Parathyroid adenoma (tissue), 2 donors: ENCODE measurements around the gene CGN.

Experiments
- H2AFZ ChIP-seq: fragments of 300-600 bp; sonication (generic); one replicate; pipeline ENCODE4 v1.7.0; 2017; ENCODE audit warnings: antibody characterized with exemption, mild to moderate bottlenecking
- H3K27ac ChIP-seq: fragments of 300-600 bp; sonication (generic); one replicate; pipeline ENCODE4 v1.7.0; 2017
- H3K27me3 ChIP-seq: fragments of 300-600 bp; sonication (generic); one replicate; pipeline ENCODE4 v1.7.0; 2017; ENCODE audit warnings: low read length; ENCODE audit not compliant: control insufficient read depth, insufficient read depth
- H3K36me3 ChIP-seq: fragments of 300-600 bp; sonication (generic); one replicate; pipeline ENCODE4 v1.7.0; 2017; ENCODE audit warnings: low read length; ENCODE audit not compliant: control insufficient read depth, insufficient read depth
- H3K4me1 ChIP-seq: fragments of 300-600 bp; sonication (generic); one replicate; pipeline ENCODE4 v1.7.0; 2017; ENCODE audit warnings: control low read depth
- H3K4me2 ChIP-seq: fragments of 300-600 bp; sonication (generic); one replicate; pipeline ENCODE4 v1.7.0; 2017; ENCODE audit warnings: low read length
- H3K4me3 ChIP-seq: fragments of 300-600 bp; sonication (generic); one replicate; pipeline ENCODE4 v1.7.0; 2017; ENCODE audit warnings: low read depth, low read length
- H3K79me2 ChIP-seq: fragments of 300-600 bp; sonication (generic); one replicate; pipeline ENCODE4 v1.7.0; 2017; ENCODE audit warnings: control low read depth
- H3K9ac ChIP-seq: fragments of 300-600 bp; sonication (generic); one replicate; pipeline ENCODE4 v1.7.0; 2017; ENCODE audit warnings: mild to moderate bottlenecking
- H3K9me3 ChIP-seq: fragments of 300-600 bp; sonication (generic); one replicate; pipeline ENCODE4 v1.7.0; 2017; ENCODE audit warnings: low read length; ENCODE audit not compliant: control insufficient read depth
- TF ChIP-seq, protein P1 (sequence below): fragments of 300-600 bp; sonication (generic); IDR thresholded peaks from one replicate; pipeline ENCODE4 v1.7.0; 2017; ENCODE audit warnings: antibody characterized with exemption, mild to moderate bottlenecking
- donor health status: primary hyperparathyroidism.

CGN gene

DNA sequence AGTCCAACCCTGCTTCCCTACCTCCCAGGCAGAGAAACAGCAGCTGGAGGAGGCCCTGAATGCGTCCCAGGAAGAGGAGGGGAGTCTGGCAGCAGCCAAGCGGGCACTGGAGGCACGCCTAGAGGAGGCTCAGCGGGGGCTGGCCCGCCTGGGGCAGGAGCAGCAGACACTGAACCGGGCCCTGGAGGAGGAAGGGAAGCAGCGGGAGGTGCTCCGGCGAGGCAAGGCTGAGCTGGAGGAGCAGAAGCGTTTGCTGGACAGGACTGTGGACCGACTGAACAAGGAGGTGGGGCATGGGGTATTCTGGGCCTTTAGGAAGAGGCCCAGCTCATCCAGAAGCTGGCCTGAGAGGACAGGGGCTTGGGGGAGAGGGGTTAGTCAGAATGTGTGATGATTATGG is 19.3 kb downstream of the CGN start:
- H3K27ac ChIP-seq = no peak overlapping the region
- H3K27me3 ChIP-seq = no peaks in the 10 kb centered on the region
- H3K9ac ChIP-seq = no peak overlapping the region
- H3K4me1 ChIP-seq = no peaks in the 10 kb centered on the region
- no peak overlapping the region for H2AFZ ChIP-seq
- no peak overlapping the region for H3K4me3 ChIP-seq
- H3K36me3 ChIP-seq = no peaks in the 10 kb centered on the region
- no peaks in the 10 kb centered on the region for H3K9me3 ChIP-seq
- TF ChIP-seq, protein P1, sequence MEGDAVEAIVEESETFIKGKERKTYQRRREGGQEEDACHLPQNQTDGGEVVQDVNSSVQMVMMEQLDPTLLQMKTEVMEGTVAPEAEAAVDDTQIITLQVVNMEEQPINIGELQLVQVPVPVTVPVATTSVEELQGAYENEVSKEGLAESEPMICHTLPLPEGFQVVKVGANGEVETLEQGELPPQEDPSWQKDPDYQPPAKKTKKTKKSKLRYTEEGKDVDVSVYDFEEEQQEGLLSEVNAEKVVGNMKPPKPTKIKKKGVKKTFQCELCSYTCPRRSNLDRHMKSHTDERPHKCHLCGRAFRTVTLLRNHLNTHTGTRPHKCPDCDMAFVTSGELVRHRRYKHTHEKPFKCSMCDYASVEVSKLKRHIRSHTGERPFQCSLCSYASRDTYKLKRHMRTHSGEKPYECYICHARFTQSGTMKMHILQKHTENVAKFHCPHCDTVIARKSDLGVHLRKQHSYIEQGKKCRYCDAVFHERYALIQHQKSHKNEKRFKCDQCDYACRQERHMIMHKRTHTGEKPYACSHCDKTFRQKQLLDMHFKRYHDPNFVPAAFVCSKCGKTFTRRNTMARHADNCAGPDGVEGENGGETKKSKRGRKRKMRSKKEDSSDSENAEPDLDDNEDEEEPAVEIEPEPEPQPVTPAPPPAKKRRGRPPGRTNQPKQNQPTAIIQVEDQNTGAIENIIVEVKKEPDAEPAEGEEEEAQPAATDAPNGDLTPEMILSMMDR = no peak
- H3K4me2 ChIP-seq = no peak overlapping the region
- no peaks in the 10 kb centered on the region for H3K79me2 ChIP-seq

DNA sequence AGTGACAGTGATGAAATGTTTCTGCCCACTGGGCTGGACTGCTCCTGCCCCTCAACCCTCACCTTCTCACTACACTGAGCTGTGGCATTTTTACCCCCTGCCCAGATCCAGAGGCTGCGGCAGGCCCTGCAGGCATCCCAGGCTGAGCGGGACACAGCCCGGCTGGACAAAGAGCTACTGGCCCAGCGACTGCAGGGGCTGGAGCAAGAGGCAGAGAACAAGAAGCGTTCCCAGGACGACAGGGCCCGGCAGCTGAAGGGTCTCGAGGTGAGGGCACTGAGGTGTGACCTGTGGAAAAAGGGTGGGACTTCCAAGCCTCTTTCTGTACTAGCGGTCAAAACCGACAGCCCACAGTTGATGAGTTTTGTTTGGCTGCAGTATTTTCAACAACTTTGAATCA is 22.7 kb downstream of the CGN start:
- Histone ChIP-seq H3K27me3 (no peaks in the 10 kb centered on the region), H3K9ac (no peak overlapping the region), H3K4me3 (no peak overlapping the region), H2AFZ (no peak overlapping the region), H3K79me2 (no peaks in the 10 kb centered on the region), H3K4me1 (peaks cover 1% of the 10 kb centered on the region), H3K4me2 (no peak overlapping the region), H3K27ac (no peak overlapping the region), H3K36me3 (no peaks in the 10 kb centered on the region), H3K9me3 (no peaks in the 10 kb centered on the region)
- TF ChIP-seq, protein P1 = no peak

DNA sequence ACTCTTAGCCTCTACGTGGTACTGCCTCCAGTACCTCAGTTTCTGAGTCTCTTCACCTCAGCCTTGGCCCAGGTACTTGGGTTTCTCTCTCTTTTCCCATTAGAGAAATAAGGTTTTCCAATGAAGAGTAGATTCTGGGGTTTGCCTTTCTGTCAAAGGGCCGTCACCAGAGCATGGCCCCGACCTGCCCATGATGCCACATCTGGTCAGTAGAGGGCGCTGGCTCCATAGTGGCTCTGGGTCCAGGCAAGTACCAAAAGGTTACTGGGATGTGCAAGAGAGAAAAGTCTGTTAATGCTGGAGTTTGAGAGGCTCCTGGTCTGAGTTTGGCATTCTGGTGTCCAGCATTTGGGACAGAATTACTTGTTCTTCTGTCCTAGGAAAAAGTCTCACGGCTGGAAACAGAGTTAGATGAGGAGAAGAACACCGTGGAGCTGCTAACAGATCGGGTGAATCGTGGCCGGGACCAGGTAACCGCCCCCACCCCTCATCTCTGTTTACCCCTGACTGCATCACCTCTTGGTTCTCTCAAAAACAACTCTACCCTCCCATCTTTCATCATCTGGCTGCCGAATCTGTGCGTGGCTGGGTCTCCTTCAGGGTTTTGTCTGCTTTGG is 23.6 kb downstream of the CGN start:
- H3K27me3 ChIP-seq = no peaks in the 10 kb centered on the region
- H3K27ac ChIP-seq = peak overlapping the region; percentile 15
- H3K9me3 ChIP-seq = no peaks in the 10 kb centered on the region
- no peaks in the 10 kb centered on the region for H3K79me2 ChIP-seq
- H3K36me3 ChIP-seq = no peaks in the 10 kb centered on the region
- TF ChIP-seq, protein P1 = peak; percentile 67
- peaks cover 8% of the 10 kb centered on the region for H3K4me1 ChIP-seq
- no peak overlapping the region for H2AFZ ChIP-seq
- H3K9ac ChIP-seq = no peak overlapping the region
- H3K4me3 ChIP-seq = no peak overlapping the region
- no peak overlapping the region for H3K4me2 ChIP-seq

DNA sequence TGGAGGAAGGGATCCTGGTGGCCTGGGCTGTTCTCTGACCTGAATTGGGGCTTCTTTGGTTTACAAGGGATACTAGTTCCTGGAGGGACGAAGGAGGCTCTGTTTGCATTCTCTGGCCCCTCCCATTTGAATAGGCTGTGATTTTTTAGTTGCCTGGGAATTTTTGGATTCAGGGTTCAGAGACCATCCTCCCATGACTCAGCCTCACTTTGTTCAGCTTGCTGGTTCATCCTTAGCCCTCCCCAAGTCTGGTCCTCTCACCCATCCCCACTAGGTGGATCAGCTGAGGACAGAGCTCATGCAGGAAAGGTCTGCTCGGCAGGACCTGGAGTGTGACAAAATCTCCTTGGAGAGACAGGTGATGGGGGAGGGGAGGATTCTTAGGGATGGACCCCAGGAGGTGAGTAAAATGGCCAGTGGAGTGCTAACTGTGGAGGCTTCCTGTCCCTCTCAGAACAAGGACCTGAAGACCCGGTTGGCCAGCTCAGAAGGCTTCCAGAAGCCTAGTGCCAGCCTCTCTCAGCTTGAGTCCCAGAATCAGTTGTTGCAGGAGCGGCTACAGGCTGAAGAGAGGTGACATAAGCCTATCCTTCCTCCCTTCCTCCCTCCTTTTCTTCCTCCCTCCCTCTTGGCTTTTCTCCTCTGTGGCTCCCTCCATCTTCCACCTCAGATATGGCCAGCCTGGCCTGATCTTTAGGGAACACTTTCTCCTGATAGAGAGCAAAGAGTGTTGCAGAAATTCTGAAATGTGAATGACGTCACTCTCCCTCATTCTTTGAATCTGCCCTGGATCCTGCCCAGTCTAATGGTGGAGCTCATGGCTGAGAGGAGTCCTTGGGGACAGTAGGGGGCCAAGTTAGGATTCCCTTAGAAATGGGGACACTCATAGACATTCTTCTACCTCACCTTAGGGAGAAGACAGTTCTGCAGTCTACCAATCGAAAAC is 24.4 kb downstream of the CGN start:
- Histone ChIP-seq H2AFZ (no peak overlapping the region), H3K27me3 (no peaks in the 10 kb centered on the region), H3K4me3 (no peak overlapping the region), H3K4me2 (no peak overlapping the region), H3K36me3 (no peaks in the 10 kb centered on the region), H3K4me1 (peaks cover 9% of the 10 kb centered on the region), H3K79me2 (no peaks in the 10 kb centered on the region), H3K9me3 (no peaks in the 10 kb centered on the region), H3K27ac (no peak overlapping the region), H3K9ac (no peak overlapping the region)
- TF ChIP-seq, protein P1 = no peak
